NK-92 treated with Interleukin-12 subunit alpha and Interleukin-12 subunit beta, amount 100 ng/mL, for 24 hours (cell line): ENCODE results near the gene ATP1A3.
"Not testable (repeated sequence)": the region's sequence is repeated elsewhere in the genome, so short reads cannot be mapped to it uniquely, and the experiment has no call there.

Experiments used
- DNase-seq: peaks from one replicate; lab custom pipeline; 2025; lab: John Stamatoyannopoulos, UW

The ATP1A3 gene

GRCh38 chr19:42010245-42011126 is 16.5 kb upstream of the ATP1A3 start:
- DNase-seq = no peak

DNA sequence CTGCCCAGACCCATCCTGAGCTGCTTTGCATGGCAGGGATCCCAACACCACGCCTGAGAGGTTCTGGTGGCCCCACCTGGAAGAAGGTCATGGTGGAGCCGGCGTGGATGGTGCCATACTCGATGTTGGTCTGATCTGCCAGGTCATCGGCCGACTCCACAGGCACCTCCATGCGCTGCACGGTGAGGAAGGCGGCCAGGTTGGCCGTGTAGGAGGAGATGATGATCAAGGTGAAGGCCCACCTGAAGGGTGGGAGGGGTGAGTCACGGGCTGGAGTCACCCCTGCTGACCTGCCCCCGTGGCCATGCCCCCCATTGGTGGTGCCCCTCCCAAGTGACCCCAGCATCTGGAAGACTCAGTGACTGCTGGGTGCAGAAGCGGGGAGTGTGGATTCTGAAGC is 12.5 kb upstream of the ATP1A3 start:
- DNase-seq = no peak

DNA sequence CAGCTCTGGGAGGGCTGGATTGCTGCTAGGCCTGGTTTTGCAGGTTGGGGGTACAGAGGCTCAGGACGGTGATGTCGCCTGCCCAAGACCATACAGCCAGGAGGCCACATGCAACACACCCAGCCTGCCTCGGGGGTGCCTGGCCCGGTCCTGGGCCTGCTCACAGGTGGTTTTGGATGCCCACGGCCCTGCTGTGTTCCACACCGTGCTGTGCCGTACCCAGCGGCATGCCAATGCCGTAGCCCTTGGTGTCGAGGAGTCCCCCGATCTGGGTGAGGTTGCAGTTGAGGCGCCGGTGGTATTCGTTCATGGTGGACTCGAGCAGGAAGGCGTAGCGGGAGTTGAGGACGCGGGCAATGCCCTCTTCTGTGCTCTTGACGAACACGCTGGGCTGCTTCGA is 11.5 kb upstream of the ATP1A3 start:
- no peak for DNase-seq

DNA sequence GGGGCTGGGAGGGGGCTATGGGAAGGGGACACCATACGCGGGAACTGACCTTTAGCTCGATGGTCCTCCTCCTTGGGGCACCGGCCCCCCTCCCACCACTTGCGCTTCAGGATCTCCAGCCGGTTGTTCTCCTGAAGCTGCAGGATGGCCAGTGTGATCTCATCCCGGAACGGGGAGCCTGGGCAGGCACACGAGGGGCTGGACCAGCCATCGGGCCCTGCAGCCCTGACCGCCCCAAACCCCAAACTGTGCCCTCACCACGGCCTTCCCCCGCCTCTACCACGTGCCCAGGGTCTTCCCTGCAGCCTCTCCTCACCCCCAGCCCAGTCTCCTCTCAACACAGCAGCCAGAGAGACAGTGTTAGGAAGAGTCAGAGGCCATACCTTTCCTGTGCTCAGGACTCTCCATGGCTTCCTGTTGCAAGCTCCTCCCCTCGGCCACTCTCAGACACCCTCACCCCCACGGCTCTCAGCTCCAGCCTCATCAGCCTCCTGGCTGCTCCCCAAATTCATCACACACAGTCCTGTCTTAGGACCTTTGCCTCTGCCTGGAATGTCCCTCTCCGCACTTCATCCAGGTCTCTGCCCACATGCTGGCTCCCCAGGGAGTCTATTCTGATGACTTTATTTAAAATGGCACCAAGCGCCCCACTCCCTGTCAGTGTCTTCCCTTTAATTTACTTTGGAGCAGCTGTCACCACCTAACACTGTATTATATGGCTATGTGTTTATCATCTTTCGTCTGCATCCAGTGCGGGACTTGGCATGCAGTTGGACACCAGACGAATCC is 9.7 kb upstream of the ATP1A3 start:
- no peak for DNase-seq

GRCh38 chr19:41999878-42000208 is 5.8 kb upstream of the ATP1A3 start:
- DNase-seq = no peak

DNA sequence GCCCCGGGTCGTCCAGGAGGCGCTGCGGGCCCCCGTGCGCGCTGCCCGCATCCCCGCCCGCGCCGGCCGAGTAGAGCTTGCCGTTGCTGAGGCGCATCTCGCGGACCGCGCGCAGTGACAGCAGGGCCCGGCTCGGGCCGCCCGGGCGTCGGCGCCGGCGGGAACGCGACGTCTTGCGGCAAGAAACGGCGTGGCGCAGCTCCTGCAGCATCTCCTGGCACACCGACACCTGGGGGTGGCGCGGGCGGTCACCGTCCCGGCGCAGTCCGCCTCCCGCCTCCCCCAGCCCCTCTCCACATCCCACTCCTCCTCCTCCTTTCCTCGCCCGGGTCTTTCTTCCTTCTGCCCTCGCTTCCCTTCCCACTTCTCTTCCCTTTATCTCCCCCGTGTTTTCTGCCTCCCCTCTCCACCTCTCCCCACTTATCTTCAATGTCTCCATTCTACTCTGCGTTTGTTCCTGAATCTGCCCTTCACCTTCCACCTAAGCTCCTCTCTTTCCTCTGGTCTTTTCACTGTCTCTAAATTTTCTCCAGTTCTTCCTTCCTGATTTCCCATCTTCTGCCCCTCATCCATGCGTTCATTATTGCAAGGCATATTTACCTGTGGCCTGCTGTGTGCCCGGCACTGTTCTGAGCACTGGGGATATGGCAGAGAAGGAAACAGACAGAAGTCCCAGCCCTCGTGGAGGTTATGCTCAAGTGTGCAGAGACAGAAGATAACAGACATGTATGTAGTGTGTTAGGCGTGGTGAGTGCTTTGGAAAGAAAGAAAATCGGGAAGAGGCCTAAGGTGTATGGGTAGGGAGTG is 5.2 kb upstream of the ATP1A3 start:
- no peak for DNase-seq

DNA sequence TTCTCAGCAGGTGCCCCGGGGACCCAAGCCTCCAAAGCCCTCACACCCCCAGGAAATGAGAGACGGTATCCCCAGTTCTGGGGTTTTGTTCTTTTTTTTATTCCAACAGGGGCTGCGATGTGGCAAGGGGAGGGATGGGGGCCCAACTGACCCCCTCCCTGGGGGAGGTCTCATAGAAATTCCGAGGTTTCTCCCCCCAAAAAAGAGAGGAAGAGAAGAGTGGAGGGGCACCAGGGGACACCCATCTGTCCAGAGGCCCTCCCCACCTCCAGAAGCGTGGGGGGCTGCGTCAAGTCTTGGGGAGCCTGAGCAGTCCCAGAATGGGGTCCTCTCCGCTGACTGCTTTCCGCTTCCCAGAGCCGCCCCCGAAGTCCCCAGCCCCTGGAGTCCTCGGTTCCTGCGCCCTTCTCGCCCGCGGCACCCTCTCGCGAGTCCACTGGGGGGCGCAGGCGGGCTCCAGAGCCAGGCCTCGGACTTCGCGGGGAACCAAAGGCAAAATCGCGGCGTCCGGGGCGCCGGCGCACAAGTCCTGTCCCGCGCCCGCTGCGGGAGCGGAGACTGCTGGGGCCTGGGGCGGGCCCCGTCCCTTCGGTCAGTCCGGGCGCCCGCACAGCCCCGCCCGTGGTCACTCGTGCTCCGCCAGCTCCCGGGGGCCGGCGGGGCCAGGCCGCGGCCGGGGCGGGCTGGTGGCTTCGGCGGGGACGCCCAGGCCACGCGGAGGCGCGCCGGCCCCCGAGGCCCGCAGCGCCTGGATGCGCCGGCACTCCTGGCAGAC is 4.4 kb upstream of the ATP1A3 start:
- DNase-seq = no peak

GRCh38 chr19:41997851-41998229 is 3.8 kb upstream of the ATP1A3 start:
- DNase-seq = no peak

GRCh38 chr19:41997121-41997850 is 3.3 kb upstream of the ATP1A3 start:
- DNase-seq = no peak

DNA sequence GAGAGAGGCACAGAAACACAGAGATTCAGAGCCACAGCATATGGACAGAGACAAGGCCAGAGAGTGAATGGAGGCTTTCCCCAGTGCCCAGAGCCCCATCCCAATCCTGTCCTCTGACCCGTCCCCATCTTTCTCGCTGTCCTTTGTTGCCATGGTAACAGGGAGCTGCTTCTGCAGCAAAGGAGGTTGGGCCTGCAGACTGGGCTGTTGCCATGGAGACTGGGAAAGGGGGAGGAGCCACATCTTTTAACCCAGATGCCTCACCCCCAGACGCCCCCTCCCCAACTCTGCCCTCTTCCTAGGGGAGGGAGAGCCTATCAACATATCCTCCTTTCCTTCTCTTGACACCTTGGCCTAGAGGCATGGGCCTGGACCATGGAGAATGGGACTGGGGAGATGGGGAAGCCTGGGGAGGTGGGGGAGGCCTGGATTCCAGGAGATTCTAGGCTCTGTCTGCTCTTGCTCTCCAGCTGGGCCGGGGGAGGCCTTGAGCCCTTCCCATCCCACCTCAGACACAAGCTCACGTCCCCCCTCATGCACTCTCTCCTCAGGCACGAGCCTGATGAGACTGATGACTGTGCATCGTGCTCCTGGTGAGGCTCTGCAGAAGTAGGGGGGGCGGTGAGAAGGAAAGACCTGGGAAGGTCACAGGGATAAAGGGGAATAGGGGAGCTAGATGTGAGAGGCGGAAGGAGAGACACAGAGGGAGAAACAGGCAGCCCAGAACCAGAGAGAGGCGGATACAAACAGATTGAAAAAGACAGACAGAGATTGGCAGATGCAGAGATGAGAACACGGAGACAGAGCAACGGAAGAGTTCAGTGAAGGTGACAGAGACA is 2.1 kb upstream of the ATP1A3 start:
- DNase-seq = no peak

DNA sequence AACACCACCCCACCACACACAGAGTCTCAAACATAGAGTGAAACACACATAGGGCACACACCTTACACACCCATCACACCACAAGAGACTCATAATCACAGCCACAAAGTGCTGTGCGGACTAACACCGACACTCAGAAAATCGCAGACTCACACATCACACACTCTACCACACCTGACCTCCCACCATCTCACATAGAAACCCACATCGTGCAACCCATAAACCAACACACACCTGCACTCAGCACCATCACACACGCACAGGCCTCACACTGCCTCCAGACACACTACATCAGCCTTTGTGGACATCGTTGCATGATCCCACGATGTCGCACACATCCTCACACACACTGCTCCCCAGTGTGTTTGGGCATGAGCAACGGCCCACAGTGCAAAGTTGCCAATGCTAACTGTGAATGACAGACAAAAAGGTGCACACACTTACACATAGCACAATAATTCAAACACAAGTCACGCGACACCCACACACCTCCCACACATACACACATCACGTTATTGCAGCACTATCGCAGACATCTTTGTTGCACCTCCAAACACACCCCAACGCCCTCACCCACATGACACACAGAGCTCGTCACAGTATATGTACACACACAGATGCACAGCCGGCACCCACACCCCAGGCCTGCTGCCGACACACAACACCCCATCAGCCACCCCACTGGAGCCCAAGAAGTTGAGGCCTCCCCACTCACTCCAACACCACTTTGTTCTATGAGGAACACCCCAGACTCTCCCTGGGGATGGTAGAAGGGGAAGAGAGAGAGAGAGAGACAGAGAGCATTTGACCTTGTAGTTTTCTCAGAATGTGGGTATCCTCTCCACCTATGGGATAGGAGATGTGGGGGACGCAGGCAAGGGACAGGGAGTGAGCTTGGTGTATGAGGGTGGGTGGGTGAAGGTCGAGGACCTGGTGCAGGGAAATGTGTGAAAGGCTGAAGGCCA is 1.2 kb upstream of the ATP1A3 start:
- DNase-seq = no peak

DNA sequence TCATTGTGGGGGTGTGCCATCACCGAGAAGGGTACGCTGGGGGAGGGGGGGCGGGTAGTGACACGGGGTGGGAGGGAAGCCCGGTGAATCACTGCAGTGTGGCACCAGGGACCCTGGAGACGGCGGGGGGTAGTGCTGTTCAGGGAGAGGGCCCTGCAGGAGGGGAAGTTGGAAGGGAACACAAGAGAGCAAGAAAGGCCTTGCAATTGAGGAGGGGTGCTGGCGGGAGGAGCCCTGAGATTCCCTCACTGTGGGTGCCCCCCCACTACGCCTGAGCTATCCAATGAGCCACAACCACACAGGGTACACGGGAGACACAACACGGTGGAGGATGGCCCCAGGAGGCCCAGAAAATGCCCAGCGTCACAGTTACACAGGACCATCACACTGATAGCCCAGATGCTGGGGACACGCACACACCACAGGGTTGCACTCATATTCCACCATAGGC is 516 bp upstream of the ATP1A3 start:
- no peak for DNase-seq

GRCh38 chr19:41991925-41992569 is 2.0 kb downstream of the ATP1A3 start:
- not testable (repeated sequence) for DNase-seq

DNA sequence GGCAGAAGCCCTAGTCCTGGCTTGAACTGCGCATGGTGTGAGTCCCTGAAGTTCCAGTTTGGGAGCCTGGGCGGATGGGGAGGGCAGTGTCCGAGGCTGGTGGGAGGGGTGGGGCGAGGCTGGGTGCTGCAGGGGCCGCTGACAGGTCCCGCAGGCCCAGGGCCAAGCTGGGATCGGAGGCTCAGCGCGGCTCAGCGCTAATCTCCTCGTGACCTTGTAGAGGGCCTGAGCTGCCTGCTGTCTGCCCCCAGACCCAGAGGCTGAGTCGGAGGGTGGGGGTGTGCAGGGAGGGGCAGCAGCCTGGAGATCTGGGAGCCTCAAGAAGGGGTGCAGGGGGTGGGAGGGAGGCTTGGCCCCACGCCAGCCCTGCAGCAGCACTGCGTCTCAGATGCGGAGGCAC is 3.0 kb downstream of the ATP1A3 start:
- DNase-seq = no peak

DNA sequence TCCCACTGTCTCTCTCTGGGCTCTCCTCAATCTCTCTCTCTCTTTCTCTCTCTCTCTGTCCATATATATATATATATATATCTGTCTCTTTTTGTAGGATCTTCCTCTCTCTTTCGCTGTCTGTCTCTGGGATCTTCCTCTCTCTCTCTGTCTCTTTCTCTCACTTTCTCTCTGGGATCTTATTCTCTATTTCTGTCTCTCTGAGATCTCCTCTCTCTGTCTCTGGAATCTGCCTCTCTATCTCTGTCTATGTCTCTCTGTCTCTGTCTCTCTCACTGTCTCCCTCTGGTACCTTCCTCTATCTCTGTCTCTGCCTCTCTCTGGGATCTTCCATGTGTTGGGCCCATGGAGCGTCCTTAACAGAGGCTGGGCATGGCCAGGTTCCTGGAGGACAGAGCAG is 3.4 kb downstream of the ATP1A3 start:
- DNase-seq = no peak

DNA sequence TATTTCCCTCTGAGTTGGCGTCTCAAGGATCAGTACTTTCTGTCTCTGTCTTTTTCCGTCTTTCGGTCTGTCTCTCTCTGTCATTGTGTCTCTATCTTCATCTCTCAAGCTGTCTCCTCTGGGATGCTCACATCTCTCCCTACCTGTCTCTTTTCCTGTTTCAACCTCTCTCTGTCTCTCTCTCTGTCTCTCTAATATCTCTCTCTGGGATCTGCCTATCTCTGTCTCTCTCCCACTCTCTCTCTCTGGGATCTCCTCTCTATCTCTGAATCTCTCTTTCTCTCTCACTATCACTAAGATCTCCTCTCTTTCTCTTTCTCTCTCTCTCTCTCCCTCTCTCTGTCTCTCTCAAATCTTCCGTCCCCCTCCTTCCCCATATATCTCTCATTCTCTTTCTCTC is 4.0 kb downstream of the ATP1A3 start:
- DNase-seq = no peak

- no peak for DNase-seq
Observed at GRCh38 chr19:41988947-41989346, 5.1 kb downstream of the ATP1A3 start.

DNA sequence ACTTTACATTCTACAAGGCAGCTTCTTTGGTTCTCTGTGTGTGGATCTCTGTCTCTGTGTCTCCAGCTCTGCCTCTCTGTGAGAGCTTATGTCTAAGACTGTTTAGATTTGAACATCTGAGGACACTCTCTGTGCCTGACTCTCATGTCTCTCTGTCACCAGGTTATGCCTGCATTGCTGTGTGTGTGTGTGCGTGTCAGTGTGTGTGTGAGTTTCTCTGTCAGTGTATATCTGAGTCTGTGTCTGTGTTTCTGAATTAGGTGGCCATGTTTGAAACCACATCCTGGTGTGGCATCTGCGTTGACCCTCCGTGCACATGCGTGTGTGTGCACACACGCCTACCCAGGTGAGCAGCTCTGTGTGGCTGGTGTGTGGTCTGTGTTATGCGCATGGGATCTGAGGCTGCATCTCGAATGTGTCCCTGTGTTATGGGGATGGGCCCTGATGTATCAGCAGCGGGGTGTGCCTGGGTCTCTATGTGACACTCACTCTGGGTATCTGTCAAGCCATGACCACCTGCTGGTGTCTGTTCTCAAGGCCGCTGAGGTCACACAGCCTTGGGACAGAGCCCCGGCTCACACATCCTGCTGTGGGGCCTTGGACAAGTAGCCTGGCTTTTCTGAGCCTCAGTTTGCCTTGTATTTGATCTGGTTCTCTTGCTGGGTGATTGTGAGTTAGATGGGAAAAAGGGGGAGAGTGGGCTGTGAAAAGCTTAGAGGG is 6.7 kb downstream of the ATP1A3 start:
- no peak for DNase-seq
